NCI-H345 treated with DMSO at 0.1 percent for 48 hours (cell line): ENCODE results near the gene FSD2.
"Not testable (repeated sequence)": the region's sequence is repeated elsewhere in the genome, so short reads cannot be mapped to it uniquely, and the experiment has no call there.

Experiments
- DNase-seq: peaks from one replicate; lab custom pipeline; 2025; ENCODE audit not compliant: unreplicated experiment; lab: John Stamatoyannopoulos, UW

The FSD2 gene

GRCh38 chr15:82798531-82799166 lies 7.2 kb downstream of the FSD2 start:
- no peak for DNase-seq

GRCh38 chr15:82798104-82798503 lies 7.8 kb downstream of the FSD2 start:
- no peak for DNase-seq

GRCh38 chr15:82793737-82794136 lies 12.1 kb downstream of the FSD2 start:
- DNase-seq = no peak

DNA sequence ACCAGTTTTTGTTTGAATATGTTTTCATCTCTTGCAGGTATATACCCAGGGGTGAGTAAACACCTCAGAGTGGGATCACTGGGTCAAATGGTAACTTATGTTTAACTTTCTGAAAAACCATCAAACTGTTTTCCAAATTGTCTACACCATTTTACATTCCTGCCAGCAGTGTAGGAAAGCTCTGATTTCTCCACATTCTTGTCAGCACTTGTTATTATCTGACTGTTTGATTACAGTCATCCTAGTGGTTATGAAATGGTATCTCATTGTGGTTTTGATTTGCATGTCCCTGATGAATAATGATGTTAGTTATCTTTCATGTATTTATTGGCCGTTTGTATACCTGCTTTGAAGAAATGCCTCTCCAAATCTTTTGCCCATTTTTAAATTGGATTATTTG lies 13.8 kb downstream of the FSD2 start:
- no peak for DNase-seq

DNA sequence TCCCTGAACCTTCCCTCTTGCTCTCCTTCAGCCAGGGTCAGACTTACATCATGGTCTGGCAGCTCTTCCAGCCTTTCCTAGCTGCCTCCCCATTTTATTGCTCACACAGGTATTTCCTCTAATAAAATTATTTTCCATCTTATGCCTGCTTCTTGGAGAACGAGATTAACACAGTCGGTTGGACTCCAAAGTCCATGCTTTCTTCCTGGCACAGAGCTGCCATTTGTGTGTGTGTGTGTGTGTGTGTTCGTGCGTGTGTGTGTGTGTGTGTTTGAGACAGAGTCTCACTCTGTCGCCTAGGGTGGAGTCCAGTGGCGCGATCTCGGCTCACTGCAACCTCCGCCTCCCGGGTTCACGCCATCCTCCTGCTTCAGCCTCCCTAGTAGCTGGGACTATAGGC lies 15.5 kb downstream of the FSD2 start:
- no peak for DNase-seq

DNA sequence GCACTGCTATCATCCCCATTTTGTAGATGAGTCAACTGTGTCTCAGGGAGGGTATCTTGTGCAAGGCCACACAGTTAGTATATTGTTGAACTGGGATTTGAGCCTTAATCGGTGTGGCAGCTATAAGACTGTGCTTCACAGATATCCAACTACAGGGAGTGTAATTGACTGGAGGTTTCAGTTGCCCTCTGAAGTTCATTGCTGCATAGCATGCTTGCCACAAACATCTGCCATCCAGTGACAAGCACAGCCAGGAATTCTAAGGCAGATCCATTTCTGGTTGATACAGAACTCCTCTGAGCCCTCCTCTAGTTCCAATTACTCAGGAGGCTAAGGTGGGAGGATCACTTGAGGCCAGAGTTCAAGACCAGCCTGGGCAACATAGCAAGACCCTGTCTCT lies 16.4 kb downstream of the FSD2 start:
- no peak for DNase-seq

DNA sequence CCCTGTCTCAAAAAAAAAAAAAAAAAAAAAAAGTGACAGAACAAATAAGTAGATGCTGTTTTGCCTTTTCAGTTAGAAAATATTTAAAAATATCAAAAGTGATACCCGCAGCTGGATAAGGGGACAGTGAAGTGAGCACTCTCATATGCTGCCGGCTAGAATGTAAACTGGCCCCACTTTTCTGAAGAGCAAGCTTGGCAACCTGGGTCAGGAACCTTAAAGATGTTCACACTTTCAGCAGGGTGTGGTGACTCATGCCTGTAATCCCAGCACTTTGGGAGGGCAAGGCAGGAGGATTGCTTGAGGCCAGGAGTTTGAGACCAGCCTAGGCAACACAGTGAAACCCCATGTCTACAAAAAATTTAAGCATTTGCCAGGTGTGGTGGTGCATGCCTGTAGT lies 17.4 kb downstream of the FSD2 start:
- DNase-seq = no peak

DNA sequence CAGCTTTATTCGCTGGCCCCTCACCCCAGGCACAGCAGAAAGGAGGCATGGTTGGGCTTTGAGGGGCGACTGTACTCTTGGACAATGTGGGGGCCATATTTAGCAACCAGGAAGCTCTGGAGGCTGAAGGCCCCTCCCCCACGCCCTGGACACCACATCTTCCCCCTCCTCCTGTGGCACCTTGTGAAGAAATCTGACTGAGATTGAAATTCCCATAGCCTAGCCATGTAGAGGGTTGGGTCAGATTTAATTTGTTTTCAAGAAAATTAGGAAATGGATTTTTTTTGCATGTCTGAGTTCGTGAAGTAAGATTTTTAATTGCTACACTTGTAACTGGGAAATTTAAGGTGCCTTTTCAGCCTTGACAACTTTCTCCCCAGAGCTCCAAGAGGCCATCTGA lies 24.5 kb downstream of the FSD2 start:
- no peak for DNase-seq

DNA sequence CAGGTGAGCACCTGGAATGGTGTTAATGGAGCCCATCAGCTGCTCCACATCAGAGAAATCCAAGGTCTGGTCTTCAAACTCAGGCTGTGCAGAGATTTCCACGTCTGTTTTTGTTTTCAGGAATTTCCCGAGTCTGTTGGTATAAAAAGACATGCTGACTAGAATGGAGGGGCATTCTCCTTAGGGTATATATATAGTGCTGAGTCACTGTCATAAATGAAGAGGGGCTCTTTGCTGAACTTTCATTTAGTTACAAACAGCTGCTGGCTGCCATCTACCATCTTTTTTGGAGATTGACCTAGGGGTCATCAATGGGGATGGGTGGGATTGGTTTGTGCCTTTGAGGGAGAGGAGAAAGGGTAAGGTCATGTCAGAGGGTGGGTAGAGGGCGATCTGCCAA lies 27.1 kb downstream of the FSD2 start:
- no peak for DNase-seq

DNA sequence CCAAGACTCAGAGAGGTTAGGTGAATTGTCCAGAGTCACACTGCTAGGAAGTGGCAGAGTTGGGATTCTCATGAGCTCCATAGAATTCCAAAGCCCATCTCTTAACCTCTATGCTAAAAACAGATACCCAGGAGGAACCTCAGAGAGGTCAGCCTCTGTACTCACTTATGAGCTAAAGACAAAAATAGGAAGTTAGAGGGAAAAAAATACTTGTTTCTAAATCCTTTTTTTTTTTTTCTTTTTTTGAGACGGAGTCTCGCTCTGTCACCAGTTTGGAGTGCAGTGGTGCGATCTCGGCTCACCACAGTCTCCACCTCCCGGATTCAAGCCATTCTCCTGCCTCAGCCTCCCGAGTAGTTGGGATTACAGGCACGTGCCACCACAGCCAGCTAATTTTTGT lies 31.4 kb downstream of the FSD2 start:
- no peak for DNase-seq

DNA sequence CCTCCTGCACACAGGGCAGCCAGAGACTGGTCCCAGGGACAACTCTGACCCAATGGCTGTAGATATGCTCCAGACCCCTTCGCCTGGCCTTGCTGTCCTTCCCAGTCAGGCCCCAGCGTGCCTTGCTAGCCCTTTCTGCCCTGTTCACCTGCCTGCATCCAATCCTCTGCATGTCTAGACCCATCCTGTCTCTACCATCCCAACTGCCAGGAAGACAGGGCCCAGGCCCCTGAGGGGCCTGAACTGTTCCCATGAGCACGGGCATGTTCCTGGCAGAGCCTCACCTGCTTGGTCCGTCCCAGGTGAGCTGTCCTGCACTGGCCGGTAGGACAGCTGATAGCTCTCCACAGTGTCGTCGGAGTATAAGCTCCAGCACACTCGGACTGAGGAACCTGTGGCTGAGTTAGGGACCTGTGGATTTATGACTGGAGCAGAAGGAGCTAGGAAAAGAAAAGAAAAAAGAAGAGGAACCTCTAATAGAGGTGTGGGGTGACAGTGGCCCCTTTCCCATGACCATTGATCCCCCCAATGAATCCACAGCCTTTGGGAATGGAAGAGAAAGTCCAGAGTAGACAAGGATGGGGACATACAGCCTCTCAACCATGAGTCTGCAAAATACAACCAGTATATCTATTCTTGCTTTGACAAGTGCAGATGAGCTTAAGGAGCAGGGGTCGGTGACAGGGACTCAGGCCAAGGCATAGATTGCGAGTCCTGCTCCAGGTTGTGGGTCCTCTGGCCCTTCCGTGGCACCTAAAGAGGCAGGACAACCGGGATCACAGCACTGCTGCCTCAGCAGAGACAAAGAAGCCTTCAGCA lies 33.9 kb downstream of the FSD2 start:
- DNase-seq = no peak

- no peak for DNase-seq
Observed at GRCh38 chr15:82768414-82769054, 37.3 kb downstream of the FSD2 start.

DNA sequence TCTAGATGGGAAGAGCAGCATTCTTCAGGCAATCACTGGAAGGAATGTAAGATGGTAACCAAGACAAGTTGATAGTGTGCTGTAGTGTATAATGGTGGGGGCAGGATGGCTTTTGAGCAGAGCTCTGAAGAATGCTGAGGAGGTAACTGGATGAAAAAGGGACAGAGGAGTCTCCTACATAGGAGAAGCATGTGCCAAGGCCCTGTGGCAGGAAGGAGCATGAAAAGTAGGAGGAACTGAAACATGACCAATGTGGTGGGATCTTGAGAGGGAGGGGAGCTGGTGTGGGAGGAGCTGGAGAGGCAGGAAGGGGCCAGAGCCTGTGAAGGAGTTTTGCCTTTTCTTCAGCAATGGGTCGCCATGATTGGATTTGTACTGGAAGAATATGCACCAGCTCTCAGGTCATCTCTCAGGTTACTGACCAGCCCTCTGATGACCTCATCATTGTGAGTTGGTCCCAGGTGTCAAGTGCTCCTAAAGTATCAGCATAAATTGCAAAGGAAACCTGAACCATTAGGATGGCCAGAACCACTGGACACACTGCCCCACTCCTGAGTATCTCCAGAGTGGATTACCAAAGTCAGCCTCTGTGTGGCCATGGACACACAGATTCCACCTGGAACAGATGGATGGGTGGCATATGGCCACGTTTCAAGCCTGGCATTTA lies 38.6 kb downstream of the FSD2 start:
- DNase-seq = no peak

GRCh38 chr15:82766201-82766600 lies 39.7 kb downstream of the FSD2 start:
- DNase-seq = not testable (repeated sequence)

- DNase-seq = no peak
Observed at GRCh38 chr15:82764740-82765139, 41.1 kb downstream of the FSD2 start.

DNA sequence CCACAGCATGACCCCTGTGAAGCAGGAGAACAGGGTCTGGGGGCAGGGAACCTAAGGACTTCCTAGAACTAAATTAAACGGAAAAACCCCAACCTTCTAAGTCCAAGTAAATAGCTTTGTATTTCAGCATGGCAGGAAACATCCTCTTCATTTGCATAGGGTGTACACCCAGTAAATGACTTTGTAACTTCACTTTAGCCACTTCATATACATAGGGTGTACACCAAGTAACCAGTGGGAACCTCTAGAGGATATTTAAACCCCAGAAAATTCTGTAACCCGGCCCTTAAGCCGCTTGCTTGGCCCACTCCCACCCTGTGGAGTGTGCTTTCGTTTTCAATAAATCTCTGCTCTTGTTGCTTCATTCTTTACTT lies 41.8 kb downstream of the FSD2 start:
- no peak for DNase-seq

DNA sequence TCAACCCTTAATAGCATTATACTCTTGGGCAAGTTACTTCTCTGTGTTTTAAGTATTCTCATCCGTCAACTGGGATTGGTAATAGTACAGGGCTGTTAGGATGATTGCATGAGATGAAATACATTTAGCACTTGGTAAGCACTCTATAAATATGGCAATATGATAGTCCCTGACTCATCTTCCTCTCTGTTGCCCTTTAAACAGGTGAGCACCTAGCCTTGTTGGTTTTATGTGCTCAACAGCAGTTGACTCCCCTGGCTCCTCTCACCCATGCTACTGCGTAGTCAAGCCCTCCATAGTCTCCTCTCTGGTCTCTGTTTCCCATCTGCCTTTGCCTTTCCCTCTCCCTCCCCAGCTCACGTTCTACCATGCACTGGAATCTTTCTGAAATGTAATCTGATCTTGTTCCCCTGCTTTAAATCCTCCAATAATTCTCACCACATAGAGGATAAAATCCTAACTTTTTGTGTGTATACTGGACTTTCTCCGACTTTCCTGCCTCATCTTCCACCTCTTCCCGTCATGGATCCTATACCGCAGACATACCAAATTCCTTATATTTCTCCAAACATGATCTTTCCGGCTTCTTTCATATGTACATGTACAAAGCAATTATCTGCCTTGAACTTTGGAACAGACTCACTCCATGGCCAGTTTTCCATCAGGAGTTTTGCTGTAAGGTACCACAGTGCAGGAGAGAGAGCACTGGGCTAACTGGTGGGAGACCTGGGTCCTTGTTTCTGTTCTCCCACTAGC lies 42.3 kb downstream of the FSD2 start:
- no peak for DNase-seq

GRCh38 chr15:82751308-82751707 lies 54.6 kb downstream of the FSD2 start:
- no peak for DNase-seq

GRCh38 chr15:82750831-82751180 lies 55.1 kb downstream of the FSD2 start:
- DNase-seq = no peak

GRCh38 chr15:82749951-82750830 lies 55.7 kb downstream of the FSD2 start:
- peak; percentile 58 for DNase-seq
